Activated CD8-positive, alpha-beta memory T cell treated with anti-CD3 and anti-CD28 coated beads, Interleukin-2, amount 50 U/mL, for 24 hours (primary cell): ENCODE results near the gene FAM200A.
A peak's percentile ranks its signal among the peaks of the same experiment; 100 is the strongest.
"Not testable (repeated sequence)": the region's sequence is repeated elsewhere in the genome, so short reads cannot be mapped to it uniquely, and the experiment has no call there.

ENCODE experiments used
- DNase-seq: peaks from one replicate; pipeline ENCODE4 v3.0.0-alpha.2; 2020; ENCODE audit errors: extremely low read depth

The FAM200A gene

GRCh38 chr7:99551767-99552463 lies at the start of gene FAM200A:
FAM200A (minus strand) TSS chr7:99552114; CDS start chr7:99548407, 3,707 bp downstream.
- DNase-seq = peak; percentile 65

GRCh38 chr7:99599836-99600235 lies 47.9 kb upstream of the FAM200A start:
- no peak for DNase-seq

GRCh38 chr7:99597762-99598501 lies 46.0 kb upstream of the FAM200A start, which contains the start of gene TMEM225B:
TMEM225B (plus strand) TSS chr7:99598267; CDS start chr7:99604389, 6,122 bp downstream.
- no peak for DNase-seq

- DNase-seq = no peak
Observed at GRCh38 chr7:99596408-99596955, 44.6 kb upstream of the FAM200A start.

GRCh38 chr7:99594948-99595745 lies 43.2 kb upstream of the FAM200A start:
- DNase-seq = no peak

- no peak for DNase-seq
Observed at GRCh38 chr7:99588868-99589267, 37.0 kb upstream of the FAM200A start.

- not testable (repeated sequence) for DNase-seq
Observed at GRCh38 chr7:99580778-99581332, 28.9 kb upstream of the FAM200A start.

- DNase-seq = peak; percentile 18
Observed at GRCh38 chr7:99579956-99580777, 28.3 kb upstream of the FAM200A start.

GRCh38 chr7:99579281-99579955 lies 27.5 kb upstream of the FAM200A start:
- DNase-seq = no peak

- DNase-seq = no peak
Observed at GRCh38 chr7:99576251-99576650, 24.3 kb upstream of the FAM200A start.

GRCh38 chr7:99573257-99573656 lies 21.3 kb upstream of the FAM200A start:
- DNase-seq = no peak

GRCh38 chr7:99571768-99572167 lies 19.9 kb upstream of the FAM200A start:
- DNase-seq = no peak

- DNase-seq = not testable (repeated sequence)
Observed at GRCh38 chr7:99568770-99569169, 16.9 kb upstream of the FAM200A start.

- no peak for DNase-seq
Observed at GRCh38 chr7:99563650-99564049, 11.7 kb upstream of the FAM200A start.

- peak; percentile 26 for DNase-seq
Observed at GRCh38 chr7:99562832-99563231, 10.9 kb upstream of the FAM200A start.

- no peak for DNase-seq
Observed at GRCh38 chr7:99562114-99562784, 10.3 kb upstream of the FAM200A start.

- no peak for DNase-seq
Observed at GRCh38 chr7:99561737-99562051, 9.8 kb upstream of the FAM200A start.

GRCh38 chr7:99560834-99561736 lies 9.2 kb upstream of the FAM200A start:
- no peak for DNase-seq
